ENCODE data around the gene PNPLA6. TPM values are rescaled to one million over a fixed set of nuclear protein-coding genes. Genes with fewer than 3 reads are reported as not detected.

The PNPLA6 gene
- total RNA-seq, 3 donors from 2014 or later (not counting 1 experiment from before 2014, with no cell fraction given), result 118 to 190 (median 125) TPM

DNA sequence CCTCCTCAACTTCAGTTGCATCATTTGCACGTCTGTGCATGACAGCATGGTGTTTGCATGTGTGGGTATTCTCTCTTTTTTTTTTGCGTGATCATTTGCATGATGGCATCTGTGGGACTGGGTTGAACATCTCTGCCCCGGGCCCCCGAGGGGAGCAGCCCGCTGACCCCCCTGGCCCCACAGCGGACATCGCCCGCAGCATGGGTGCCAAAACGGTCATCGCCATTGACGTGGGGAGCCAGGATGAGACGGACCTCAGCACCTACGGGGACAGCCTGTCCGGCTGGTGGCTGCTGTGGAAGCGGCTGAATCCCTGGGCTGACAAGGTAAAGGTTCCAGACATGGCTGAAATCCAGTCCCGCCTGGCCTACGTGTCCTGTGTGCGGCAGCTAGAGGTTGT, 23.1 kb downstream of the PNPLA6 start:
- DNase-seq (no peak), ATAC-seq (no peak)
- H3K9me3 Mint-ChIP-seq, result no peaks in the 10 kb centered on the region
- Histone ChIP-seq H3K4me1 (ENCODE audit: control insufficient read depth, insufficient read depth, low read length) (no peaks in the 10 kb centered on the region), H3K4me3 (ENCODE audit: low read length) (no peak overlapping the region), H3K27ac (ENCODE audit: low read length) (no peak overlapping the region), H3K27me3 (ENCODE audit: control insufficient read depth, insufficient read depth, low read length) (no peaks in the 10 kb centered on the region), H3K36me3 (ENCODE audit: control insufficient read depth, insufficient read depth, low read length) (peaks cover 43% of the 10 kb centered on the region), H3K9me3 (ENCODE audit: control insufficient read depth, insufficient read depth, low read length) (no peaks in the 10 kb centered on the region)
- no peak overlapping the region for H3K4me3 Mint-ChIP-seq
- H3K4me1 Mint-ChIP-seq, result peaks cover 0 to 5% of the 10 kb centered on the region in 2 donors
- TF ChIP-seq, protein P1, sequence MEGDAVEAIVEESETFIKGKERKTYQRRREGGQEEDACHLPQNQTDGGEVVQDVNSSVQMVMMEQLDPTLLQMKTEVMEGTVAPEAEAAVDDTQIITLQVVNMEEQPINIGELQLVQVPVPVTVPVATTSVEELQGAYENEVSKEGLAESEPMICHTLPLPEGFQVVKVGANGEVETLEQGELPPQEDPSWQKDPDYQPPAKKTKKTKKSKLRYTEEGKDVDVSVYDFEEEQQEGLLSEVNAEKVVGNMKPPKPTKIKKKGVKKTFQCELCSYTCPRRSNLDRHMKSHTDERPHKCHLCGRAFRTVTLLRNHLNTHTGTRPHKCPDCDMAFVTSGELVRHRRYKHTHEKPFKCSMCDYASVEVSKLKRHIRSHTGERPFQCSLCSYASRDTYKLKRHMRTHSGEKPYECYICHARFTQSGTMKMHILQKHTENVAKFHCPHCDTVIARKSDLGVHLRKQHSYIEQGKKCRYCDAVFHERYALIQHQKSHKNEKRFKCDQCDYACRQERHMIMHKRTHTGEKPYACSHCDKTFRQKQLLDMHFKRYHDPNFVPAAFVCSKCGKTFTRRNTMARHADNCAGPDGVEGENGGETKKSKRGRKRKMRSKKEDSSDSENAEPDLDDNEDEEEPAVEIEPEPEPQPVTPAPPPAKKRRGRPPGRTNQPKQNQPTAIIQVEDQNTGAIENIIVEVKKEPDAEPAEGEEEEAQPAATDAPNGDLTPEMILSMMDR (IDR thresholded peaks at IDR 0.05), result no peak
- H3K36me3 Mint-ChIP-seq, result no peaks in the 10 kb centered on the region
- WGBS (ENCODE audit: insufficient coverage), result 91% methylated on average over 17 of the region's 18 CpGs
- no peak overlapping the region for H3K27ac Mint-ChIP-seq
- intact Hi-C loops (cut with micrococcal nuclease), result no loop called here
- H3K27me3 Mint-ChIP-seq (ENCODE audit: low read depth in 2 of 2), result no peaks in the 10 kb centered on the region

DNA sequence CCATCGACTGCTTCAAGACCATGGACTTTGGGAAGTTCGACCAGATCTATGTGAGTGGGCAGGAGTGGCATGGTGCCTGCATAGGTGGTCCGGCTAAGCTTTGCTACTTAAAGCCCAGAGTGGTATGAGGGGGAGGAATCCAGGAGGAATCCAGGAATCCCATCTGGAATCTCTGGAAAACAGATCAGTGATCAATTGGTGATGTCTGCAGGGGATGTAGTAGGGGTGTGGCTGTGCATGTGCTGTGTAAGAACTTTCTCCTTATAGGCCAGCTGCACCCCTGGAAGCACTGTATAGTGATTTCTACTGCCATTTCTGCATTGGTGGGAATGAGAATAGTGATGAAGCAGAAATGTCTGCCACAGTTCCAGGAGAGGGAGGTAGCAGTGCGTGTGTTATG, 23.6 kb downstream of the PNPLA6 start:
- H3K4me3 Mint-ChIP-seq, result no peak overlapping the region
- H3K27me3 ChIP-seq (ENCODE audit: control insufficient read depth, insufficient read depth, low read length), result no peaks in the 10 kb centered on the region
- no peaks in the 10 kb centered on the region for H3K36me3 Mint-ChIP-seq
- H3K27ac Mint-ChIP-seq, result no peak overlapping the region
- H3K36me3 ChIP-seq (ENCODE audit: control insufficient read depth, insufficient read depth, low read length), result peaks cover 43% of the 10 kb centered on the region
- no peaks in the 10 kb centered on the region for H3K9me3 Mint-ChIP-seq
- H3K27ac ChIP-seq (ENCODE audit: low read length), result no peak overlapping the region
- no peaks in the 10 kb centered on the region for H3K4me1 ChIP-seq (ENCODE audit: control insufficient read depth, insufficient read depth, low read length)
- peaks cover 0 to 5% of the 10 kb centered on the region in 2 donors for H3K4me1 Mint-ChIP-seq
- no peaks in the 10 kb centered on the region for H3K27me3 Mint-ChIP-seq (ENCODE audit: low read depth in 2 of 2)
- TF ChIP-seq, protein P1 (IDR thresholded peaks at IDR 0.05), result no peak
- WGBS (ENCODE audit: insufficient coverage), result 75% methylated on average over 4 of the region's 4 CpGs
- no peaks in the 10 kb centered on the region for H3K9me3 ChIP-seq (ENCODE audit: control insufficient read depth, insufficient read depth, low read length)
- intact Hi-C loops (cut with micrococcal nuclease), result no loop called here
- ATAC-seq (no peak), DNase-seq (no peak)
- H3K4me3 ChIP-seq (ENCODE audit: low read length), result no peak overlapping the region

DNA sequence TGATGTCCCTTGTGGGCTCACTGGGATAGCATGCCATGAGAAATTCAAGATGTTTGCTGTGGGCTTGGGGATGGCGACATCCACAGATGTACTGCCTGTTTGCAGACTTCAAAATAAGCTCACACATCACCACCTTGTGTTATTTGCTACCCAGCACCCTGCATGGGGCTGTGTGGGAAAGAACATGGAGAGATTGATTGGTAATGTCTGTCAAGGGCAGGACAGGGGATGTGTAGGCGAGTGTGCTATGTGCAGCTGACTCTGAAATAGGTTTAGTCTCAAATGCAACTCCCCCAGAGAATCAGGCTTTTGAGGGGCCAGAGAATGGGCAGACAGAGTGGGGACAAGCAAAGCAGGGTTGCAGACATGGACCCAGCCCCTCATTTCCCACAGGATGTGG, 24.7 kb downstream of the PNPLA6 start:
- no peak overlapping the region for H3K27ac Mint-ChIP-seq
- intact Hi-C loops (cut with micrococcal nuclease), result no loop called here
- Histone ChIP-seq H3K27ac (ENCODE audit: low read length) (no peak overlapping the region), H3K4me1 (ENCODE audit: control insufficient read depth, insufficient read depth, low read length) (no peaks in the 10 kb centered on the region), H3K4me3 (ENCODE audit: low read length) (no peak overlapping the region), H3K27me3 (ENCODE audit: control insufficient read depth, insufficient read depth, low read length) (no peaks in the 10 kb centered on the region), H3K36me3 (ENCODE audit: control insufficient read depth, insufficient read depth, low read length) (peaks cover 36% of the 10 kb centered on the region), H3K9me3 (ENCODE audit: control insufficient read depth, insufficient read depth, low read length) (no peaks in the 10 kb centered on the region)
- H3K4me1 Mint-ChIP-seq, result peaks cover 0 to 5% of the 10 kb centered on the region in 2 donors
- H3K27me3 Mint-ChIP-seq (ENCODE audit: low read depth in 2 of 2), result no peaks in the 10 kb centered on the region
- no peaks in the 10 kb centered on the region for H3K9me3 Mint-ChIP-seq
- no peaks in the 10 kb centered on the region for H3K36me3 Mint-ChIP-seq
- H3K4me3 Mint-ChIP-seq, result no peak overlapping the region
- ATAC-seq (no peak), DNase-seq (no peak)
- WGBS (ENCODE audit: insufficient coverage), result 94% methylated on average over 2 of the region's 2 CpGs
- TF ChIP-seq, protein P1 (IDR thresholded peaks at IDR 0.05), result no peak

DNA sequence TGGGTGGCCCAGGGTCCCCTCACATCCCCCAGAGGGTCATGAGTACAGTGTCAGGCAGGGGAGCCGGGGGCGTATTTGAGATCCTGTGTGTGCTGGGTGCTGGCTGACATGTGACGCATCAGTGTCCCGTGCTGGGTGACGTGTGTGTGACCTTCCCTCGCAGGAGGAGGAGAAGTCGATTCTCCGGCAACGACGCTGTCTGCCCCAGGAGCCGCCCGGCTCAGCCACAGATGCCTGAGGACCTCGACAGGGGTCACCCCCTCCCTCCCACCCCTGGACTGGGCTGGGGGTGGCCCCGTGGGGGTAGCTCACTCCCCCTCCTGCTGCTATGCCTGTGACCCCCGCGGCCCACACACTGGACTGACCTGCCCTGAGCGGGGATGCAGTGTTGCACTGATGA, 25.8 kb downstream of the PNPLA6 start:
- intact Hi-C loops (cut with micrococcal nuclease), result no loop called here
- Mint-ChIP-seq H3K4me3 (no peak overlapping the region), H3K27ac (no peak overlapping the region), H3K4me1 (peaks cover 0 to 5% of the 10 kb centered on the region in 2 donors), H3K27me3 (ENCODE audit: low read depth in 2 of 2) (no peaks in the 10 kb centered on the region), H3K9me3 (no peaks in the 10 kb centered on the region), H3K36me3 (no peaks in the 10 kb centered on the region)
- TF ChIP-seq, protein P1 (IDR thresholded peaks at IDR 0.05), result no peak
- DNase-seq (no peak), ATAC-seq (no peak)
- no peak overlapping the region for H3K27ac ChIP-seq (ENCODE audit: low read length)
- peaks cover 26% of the 10 kb centered on the region for H3K36me3 ChIP-seq (ENCODE audit: control insufficient read depth, insufficient read depth, low read length)
- 95% methylated on average over 16 of the region's 17 CpGs for WGBS (ENCODE audit: insufficient coverage)
- H3K4me1 ChIP-seq (ENCODE audit: control insufficient read depth, insufficient read depth, low read length), result no peaks in the 10 kb centered on the region
- H3K27me3 ChIP-seq (ENCODE audit: control insufficient read depth, insufficient read depth, low read length), result no peaks in the 10 kb centered on the region
- no peaks in the 10 kb centered on the region for H3K9me3 ChIP-seq (ENCODE audit: control insufficient read depth, insufficient read depth, low read length)
- H3K4me3 ChIP-seq (ENCODE audit: low read length), result no peak overlapping the region
